Measurements from ENCODE around the gene SDF2. TPM values are rescaled to one million over a fixed set of nuclear protein-coding genes. Genes with fewer than 3 reads are reported as not detected.

Gene SDF2
- 36.0 TPM for total RNA-seq

GRCh38 chr17:28661635-28662526 is at the start of gene SDF2, which contains the start of gene SUPT6H:
SDF2 (minus strand) TSS chr17:28661906; CDS start chr17:28661876, 30 bp downstream.
SUPT6H (plus strand) TSS chr17:28662205; CDS start chr17:28673402, 11,197 bp downstream.

GRCh38 chr17:28644787-28645575 is 16.7 kb downstream of the SDF2 start, which contains the start of gene BLTP2:
BLTP2 (minus strand) TSS chr17:28645158; CDS start chr17:28645056, 102 bp downstream.

GRCh38 chr17:28613931-28614381 is 47.8 kb downstream of the SDF2 start, which contains the start of gene RSKR:
RSKR (minus strand) TSS chr17:28614185; CDS start chr17:28614161, 24 bp downstream.

GRCh38 chr17:28598799-28599310 is 62.9 kb downstream of the SDF2 start, which contains the start of gene SPAG5:
SPAG5 (minus strand) TSS chr17:28599025; CDS start chr17:28598946, 79 bp downstream.

Other genes starting within 250 kb of the SDF2 start
- not detected for gene SLC13A2, start 188.3 kb downstream of the SDF2 start, total RNA-seq
- gene FOXN1, start 155.6 kb downstream of the SDF2 start, total RNA-seq = not detected
- gene UNC119, start 109.3 kb downstream of the SDF2 start, total RNA-seq = 34.4 TPM
- 24.4 TPM for gene PIGS, start 90.4 kb downstream of the SDF2 start, total RNA-seq
- 71.1 TPM for gene ALDOC, start 85.0 kb downstream of the SDF2 start, total RNA-seq
- 17.8 TPM for gene SPAG5, start 62.9 kb downstream of the SDF2 start, total RNA-seq
- 62.0 TPM for gene RSKR, start 47.7 kb downstream of the SDF2 start, total RNA-seq
- gene BLTP2, start 16.7 kb downstream of the SDF2 start, total RNA-seq = 200 TPM
- 67.0 TPM for gene SUPT6H, start 299 bp upstream of the SDF2 start, total RNA-seq
- 5.0 TPM for gene PROCA1, start 50.0 kb upstream of the SDF2 start, total RNA-seq
- gene RAB34, start 56.0 kb upstream of the SDF2 start, total RNA-seq = 15.3 TPM
- 305 TPM for gene RPL23A, start 58.1 kb upstream of the SDF2 start, total RNA-seq
- not detected for gene TLCD1, start 64.3 kb upstream of the SDF2 start, total RNA-seq
- 2.2 TPM for gene NEK8, start 66.9 kb upstream of the SDF2 start, total RNA-seq
- gene TRAF4, start 82.1 kb upstream of the SDF2 start, total RNA-seq = 48.8 TPM
- 17.8 TPM for gene FAM222B, start 180.9 kb upstream of the SDF2 start, total RNA-seq
- 36.6 TPM for gene ERAL1, start 193.1 kb upstream of the SDF2 start, total RNA-seq
- 30.4 TPM for gene FLOT2, start 235.8 kb upstream of the SDF2 start, total RNA-seq
- gene DHRS13, start 241.2 kb upstream of the SDF2 start, total RNA-seq = 28.5 TPM

Measured in parietal lobe (tissue), 1 donor.